Panc1 (cell line): Measurements from ENCODE around the gene CD9.

Experiments used
- CTCF ChIP-seq: fragments of 450-650 bp; IDR thresholded peaks from 2 replicates; pipeline ENCODE4 v1.5.1; 2017; ENCODE audit warnings: mild to moderate bottlenecking
- POLR2AphosphoS5 ChIP-seq: IDR thresholded peaks from 2 replicates; pipeline ENCODE4 v1.6.1; 2012; ENCODE audit warnings: mild to moderate bottlenecking, low read depth, low read length, moderate library complexity
- SIN3A ChIP-seq: IDR thresholded peaks from 2 replicates; pipeline ENCODE4 v1.6.1; 2012; ENCODE audit warnings: low read depth, mild to moderate bottlenecking, low read length, moderate library complexity, borderline replicate concordance; ENCODE audit not compliant: insufficient read depth

GRCh38 chr12:6193853-6194815, 6.1 kb upstream of the CD9 start:
- TF ChIP-seq POLR2AphosphoS5, result no peak
- TF ChIP-seq SIN3A, result no peak
- TF ChIP-seq CTCF, result no peak
